Peyer's patch (tissue), 4 donors: ENCODE measurements around the gene PHLDB2. TPM values are rescaled to one million over a fixed set of nuclear protein-coding genes. Genes with fewer than 3 reads are reported as not detected.

Experiments
- DNase-seq, 3 donors: peaks; one replicate each; pipeline ENCODE4 v3.0.0-alpha.2; 2017 to 2019
- H3K27ac ChIP-seq, 4 donors: fragments of 200-600 bp; sonication (generic); one replicate each; pipeline ENCODE4 v1.5.1; 2016 to 2019
- H3K27me3 ChIP-seq, 2 donors: fragments of 200-600 bp; sonication (generic); one replicate each; pipeline ENCODE4 v1.5.1; 2019
- H3K36me3 ChIP-seq, 3 donors: fragments of 200-600 bp; sonication (generic); one replicate each; pipeline ENCODE4 v1.5.1; 2016 to 2019
- H3K4me1 ChIP-seq, 4 donors: fragments of 200-600 bp; sonication (generic); one replicate each; pipeline ENCODE4 v1.5.1; 2016 to 2019
- H3K4me3 ChIP-seq, 4 donors: fragments of 200-600 bp; sonication (generic); 1 replicate in 3 of 4; 2 replicates in 1 of 4; pipeline ENCODE4 v1.5.1; 2016 to 2019; ENCODE audit warnings: mild to moderate bottlenecking in 1 of 4
- H3K9me3 ChIP-seq, 4 donors: fragments of 200-600 bp; sonication (generic); one replicate each; pipeline ENCODE4 v1.5.1; 2016 to 2019; ENCODE audit warnings: mild to moderate bottlenecking in 1 of 4
- CTCF ChIP-seq, 6 experiments: fragments of 450-650 bp in 4 of 6; fragments of 200-600 bp in 2 of 6; sonication (generic) in 1 of 6; IDR thresholded peaks; one replicate each; pipeline ENCODE4 v1.5.1; 2017 to 2019; ENCODE audit warnings: antibody characterized with exemption in 6 of 6, mild to moderate bottlenecking in 3 of 6, moderate library complexity in 1 of 6
- POLR2A ChIP-seq, 2 donors: fragments of 450-650 bp; IDR thresholded peaks; one replicate each; pipeline ENCODE4 v1.5.1; 2017; ENCODE audit warnings: antibody characterized with exemption in 2 of 2, mild to moderate bottlenecking in 2 of 2, moderate library complexity in 2 of 2
- total RNA-seq, 4 donors: library from RNA; depleted of rRNA; stranded (reverse); fragments of >200 nt; gene quantifications; one replicate each; pipeline ENCODE4 v1.1.0, GENCODE V29; 2016

PHLDB2 gene
- total RNA-seq, 4 donors from 2014 or later = 6.0 to 66.0 (median 12.5) TPM

- H3K36me3 ChIP-seq = no peaks in the 10 kb centered on the region
- H3K9me3 ChIP-seq = no peaks in the 10 kb centered on the region
- H3K27ac ChIP-seq = no peak overlapping the region
- no peak for DNase-seq
- H3K4me3 ChIP-seq = no peak overlapping the region
- TF ChIP-seq POLR2A (IDR thresholded peaks at IDR 0.05) (no peak), CTCF (IDR thresholded peaks at IDR 0.05) (no peak)
- no peaks in the 10 kb centered on the region for H3K4me1 ChIP-seq
- H3K27me3 ChIP-seq = no peaks in the 10 kb centered on the region
Observed at GRCh38 chr3:111892070-111892469, 33.0 kb downstream of the PHLDB2 start.

- H3K27ac ChIP-seq = no peak overlapping the region
- H3K4me1 ChIP-seq = no peaks in the 10 kb centered on the region
- no peak overlapping the region for H3K4me3 ChIP-seq
- H3K9me3 ChIP-seq = no peaks in the 10 kb centered on the region
- DNase-seq = no peak
- no peaks in the 10 kb centered on the region for H3K36me3 ChIP-seq
- TF ChIP-seq CTCF (IDR thresholded peaks at IDR 0.05) (peak in 3 of 6 experiments; percentile 29 to 36 (median 35)), POLR2A (IDR thresholded peaks at IDR 0.05) (no peak)
- no peaks in the 10 kb centered on the region for H3K27me3 ChIP-seq
Observed at GRCh38 chr3:111895071-111895470, 36.0 kb downstream of the PHLDB2 start.

DNA sequence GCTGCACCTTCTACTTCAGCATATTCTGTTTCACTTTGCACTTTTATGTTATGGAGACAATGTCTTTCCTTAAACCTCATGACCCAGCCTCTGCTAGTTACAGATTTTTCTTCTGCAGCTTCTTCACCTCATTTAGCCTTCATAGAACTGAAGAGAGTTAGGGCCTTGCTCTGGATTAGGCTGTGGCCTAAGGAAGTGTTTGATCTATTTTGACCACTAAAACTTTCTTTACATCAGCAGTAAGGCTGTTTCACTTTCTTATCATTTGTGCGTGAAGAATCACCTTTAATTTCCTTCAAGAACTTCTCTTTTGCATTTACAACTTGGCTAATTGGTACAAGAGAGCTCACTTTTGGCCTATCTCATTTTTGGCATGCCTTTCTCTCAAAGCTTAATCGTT lies 40.9 kb downstream of the PHLDB2 start:
- DNase-seq = no peak
- no peak overlapping the region for H3K4me3 ChIP-seq
- H3K4me1 ChIP-seq = no peaks in the 10 kb centered on the region
- H3K27me3 ChIP-seq = no peaks in the 10 kb centered on the region
- no peaks in the 10 kb centered on the region for H3K36me3 ChIP-seq
- H3K9me3 ChIP-seq = no peaks in the 10 kb centered on the region
- H3K27ac ChIP-seq = no peak overlapping the region
- TF ChIP-seq CTCF (IDR thresholded peaks at IDR 0.05) (no peak), POLR2A (IDR thresholded peaks at IDR 0.05) (no peak)

- TF ChIP-seq POLR2A (IDR thresholded peaks at IDR 0.05) (no peak), CTCF (IDR thresholded peaks at IDR 0.05) (no peak)
- Histone ChIP-seq H3K9me3 (no peaks in the 10 kb centered on the region), H3K27ac (no peak overlapping the region), H3K4me3 (no peak overlapping the region), H3K36me3 (no peaks in the 10 kb centered on the region), H3K4me1 (no peaks in the 10 kb centered on the region), H3K27me3 (no peaks in the 10 kb centered on the region)
- no peak for DNase-seq
Observed at GRCh38 chr3:111901637-111902036, 42.6 kb downstream of the PHLDB2 start.

GRCh38 chr3:111902534-111902933 lies 43.5 kb downstream of the PHLDB2 start:
- no peak for DNase-seq
- TF ChIP-seq CTCF (IDR thresholded peaks at IDR 0.05) = no peak
- TF ChIP-seq POLR2A (IDR thresholded peaks at IDR 0.05) = no peak
- Histone ChIP-seq H3K36me3 (no peaks in the 10 kb centered on the region), H3K27ac (no peak overlapping the region), H3K4me1 (no peaks in the 10 kb centered on the region), H3K27me3 (no peaks in the 10 kb centered on the region), H3K9me3 (no peaks in the 10 kb centered on the region), H3K4me3 (no peak overlapping the region)

DNA sequence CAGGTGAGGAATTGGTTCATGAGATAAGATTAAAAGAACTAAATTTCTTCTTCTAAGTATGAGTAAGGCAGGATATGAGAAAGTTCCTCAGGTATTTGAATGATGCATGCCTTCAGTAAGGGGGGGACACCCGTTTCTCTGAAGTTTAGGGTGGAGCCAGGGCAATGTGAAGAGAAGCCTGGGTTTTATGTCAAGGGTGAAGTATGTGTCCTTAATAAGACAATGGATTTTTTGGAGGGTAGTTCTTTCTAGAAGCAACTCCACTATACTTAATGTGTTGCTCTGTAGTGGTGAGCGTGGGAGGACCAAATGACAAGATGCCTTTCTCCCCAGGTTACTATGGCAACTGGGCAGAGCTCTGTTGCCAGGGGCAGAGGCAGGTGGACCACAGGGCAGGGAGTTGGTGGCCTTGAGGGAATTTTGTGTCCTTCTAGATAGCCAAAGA lies 44.0 kb downstream of the PHLDB2 start:
- no peaks in the 10 kb centered on the region for H3K36me3 ChIP-seq
- DNase-seq = no peak
- no peaks in the 10 kb centered on the region for H3K9me3 ChIP-seq
- H3K4me3 ChIP-seq = no peak overlapping the region
- H3K4me1 ChIP-seq = no peaks in the 10 kb centered on the region
- TF ChIP-seq CTCF (IDR thresholded peaks at IDR 0.05) (no peak), POLR2A (IDR thresholded peaks at IDR 0.05) (no peak)
- no peak overlapping the region for H3K27ac ChIP-seq
- no peaks in the 10 kb centered on the region for H3K27me3 ChIP-seq
